Activated naive CD8-positive, alpha-beta T cell (primary cell): ENCODE data around the gene LGALS8.

Experiments
- H3K27ac Mint-ChIP-seq: one replicate; pipeline ENCODE4 v1.8.0; 2021; ENCODE audit warnings: mixed read lengths
- H3K27me3 Mint-ChIP-seq: one replicate; pipeline ENCODE4 v1.8.0; 2021; ENCODE audit warnings: mixed read lengths
- H3K36me3 Mint-ChIP-seq: one replicate; pipeline ENCODE4 v1.8.0; 2021; ENCODE audit warnings: mixed read lengths
- H3K4me1 Mint-ChIP-seq: one replicate; pipeline ENCODE4 v1.8.0; 2021; ENCODE audit warnings: low read depth, mixed read lengths
- H3K4me3 Mint-ChIP-seq: one replicate; pipeline ENCODE4 v1.8.0; 2021; ENCODE audit warnings: mild to moderate bottlenecking, mixed read lengths
- H3K9me3 Mint-ChIP-seq: one replicate; pipeline ENCODE4 v1.8.0; 2021; ENCODE audit warnings: low read depth, mixed read lengths

LGALS8 gene

DNA sequence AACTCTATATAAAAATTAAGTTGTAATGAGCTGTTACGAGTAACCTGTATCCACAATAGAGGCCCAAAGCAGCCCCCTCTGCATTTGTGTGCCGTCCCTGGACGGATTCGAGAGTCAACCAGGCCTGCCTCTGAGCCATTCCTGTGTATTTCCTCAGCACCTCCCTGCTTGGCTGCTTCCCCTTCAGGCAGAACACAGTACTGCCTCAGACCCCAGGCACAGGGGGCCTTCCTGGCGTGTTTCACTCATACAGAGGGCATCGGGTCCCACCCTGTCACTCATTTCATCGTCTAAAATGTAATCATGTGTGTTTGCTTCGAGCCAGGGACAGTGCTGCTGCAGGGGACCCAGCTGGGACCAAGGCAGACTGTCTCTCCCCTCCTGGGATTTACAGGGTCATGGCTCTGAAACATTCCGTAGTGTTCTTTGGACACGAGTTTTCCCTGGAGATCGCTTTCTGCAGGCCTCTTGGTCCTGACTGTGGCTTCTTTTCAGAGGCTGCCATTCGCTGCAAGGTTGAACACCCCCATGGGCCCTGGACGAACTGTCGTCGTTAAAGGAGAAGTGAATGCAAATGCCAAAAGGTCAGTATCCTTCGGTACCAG is 19.4 kb downstream of the LGALS8 start:
- Mint-ChIP-seq H3K27me3 (no peaks in the 10 kb centered on the region), H3K9me3 (no peaks in the 10 kb centered on the region), H3K36me3 (peaks cover 19% of the 10 kb centered on the region), H3K27ac (no peak overlapping the region), H3K4me3 (no peak overlapping the region), H3K4me1 (peaks cover 22% of the 10 kb centered on the region)

DNA sequence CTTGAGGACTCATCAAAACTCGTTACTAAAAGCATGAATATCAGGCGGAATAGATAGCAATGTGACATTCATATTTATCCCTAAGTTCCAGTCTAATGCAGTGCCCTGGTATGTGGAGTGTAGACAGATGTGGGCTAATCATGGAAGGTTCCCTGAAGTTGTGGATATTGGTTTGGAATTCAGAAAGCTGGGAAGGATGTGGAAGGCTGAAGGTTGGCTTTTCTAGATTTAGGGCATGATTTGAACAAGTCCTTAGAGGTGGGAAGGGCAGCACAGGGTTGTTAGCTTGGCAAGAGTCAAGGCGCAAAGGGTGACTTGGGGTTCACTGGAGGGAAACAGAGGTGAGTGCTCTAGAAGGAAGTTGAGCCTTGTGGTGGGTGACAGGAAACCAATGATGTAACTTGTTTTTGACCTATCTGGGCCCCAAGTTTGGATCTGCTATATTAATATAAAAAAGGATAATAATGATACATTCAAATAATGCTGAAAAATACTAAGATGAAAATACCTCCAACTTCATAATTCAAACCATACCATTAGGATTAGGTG is 21.9 kb downstream of the LGALS8 start:
- Mint-ChIP-seq H3K27me3 (no peaks in the 10 kb centered on the region), H3K9me3 (no peaks in the 10 kb centered on the region), H3K27ac (peak overlapping the region; percentile 89), H3K36me3 (peaks cover 17% of the 10 kb centered on the region), H3K4me3 (peak overlapping the region; percentile 9), H3K4me1 (peaks cover 22% of the 10 kb centered on the region)

DNA sequence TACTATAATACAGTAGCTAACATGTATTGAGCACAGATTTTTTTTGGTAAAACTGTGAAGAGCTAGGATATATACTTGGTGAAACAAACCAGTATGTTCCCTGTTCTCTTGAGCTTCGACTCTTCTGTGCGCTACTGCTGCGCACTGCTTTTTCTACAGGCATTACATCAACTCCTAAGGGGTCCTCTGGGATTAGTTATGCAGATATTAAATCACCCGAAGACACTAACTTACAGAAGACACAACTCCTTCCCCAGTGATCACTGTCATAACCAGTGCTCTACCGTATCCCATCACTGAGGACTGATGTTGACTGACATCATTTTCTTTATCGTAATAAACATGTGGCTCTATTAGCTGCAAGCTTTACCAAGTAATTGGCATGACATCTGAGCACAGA is 24.7 kb downstream of the LGALS8 start:
- Mint-ChIP-seq H3K36me3 (peaks cover 15% of the 10 kb centered on the region), H3K4me1 (peaks cover 24% of the 10 kb centered on the region), H3K27me3 (no peaks in the 10 kb centered on the region), H3K27ac (peak overlapping the region; percentile 58), H3K9me3 (no peaks in the 10 kb centered on the region), H3K4me3 (no peak overlapping the region)

DNA sequence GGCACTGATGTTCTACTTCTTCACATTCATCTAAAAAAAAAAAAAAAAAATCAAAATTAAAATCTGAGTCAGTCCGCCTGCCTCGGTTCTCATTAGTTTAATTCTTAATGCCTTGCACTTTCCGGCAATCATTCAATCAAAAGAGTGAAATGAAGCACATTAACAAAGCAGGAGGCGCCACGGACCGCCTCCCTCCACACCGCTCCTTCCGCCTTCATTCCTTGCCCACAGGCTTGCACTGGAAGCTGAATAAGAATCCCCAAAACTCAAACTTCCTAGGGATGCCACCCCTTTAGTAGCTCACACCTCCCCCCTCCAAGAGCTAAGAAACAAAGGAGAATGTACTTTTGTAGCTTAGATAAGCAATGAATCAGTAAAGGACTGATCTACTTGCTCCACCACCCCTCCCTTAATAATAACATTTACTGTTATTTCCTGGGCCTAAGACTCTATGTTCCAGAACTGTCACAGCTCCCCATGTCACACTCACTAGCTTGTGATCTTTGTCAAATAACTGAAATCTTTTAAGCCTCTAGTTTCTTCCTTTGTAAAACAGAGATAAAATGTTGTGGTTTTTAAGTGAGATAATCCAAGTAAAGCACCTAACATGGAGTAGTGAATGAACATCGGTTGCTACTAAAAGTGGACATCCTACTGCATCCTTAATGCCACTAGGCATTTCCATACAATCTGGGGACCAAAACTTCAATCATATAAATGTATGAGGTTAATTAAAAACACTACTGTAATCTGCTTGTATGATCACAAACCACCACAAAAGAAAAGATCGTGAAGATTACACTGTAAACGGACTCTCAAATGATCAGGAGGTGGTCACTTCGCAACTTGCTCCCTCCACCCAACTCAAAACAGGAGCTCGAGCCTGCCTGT is 27.4 kb downstream of the LGALS8 start:
- Mint-ChIP-seq H3K27ac (peak overlapping the region; percentile 72), H3K27me3 (no peaks in the 10 kb centered on the region), H3K9me3 (no peaks in the 10 kb centered on the region), H3K4me1 (peaks cover 9% of the 10 kb centered on the region), H3K36me3 (peaks cover 8% of the 10 kb centered on the region), H3K4me3 (no peak overlapping the region)

DNA sequence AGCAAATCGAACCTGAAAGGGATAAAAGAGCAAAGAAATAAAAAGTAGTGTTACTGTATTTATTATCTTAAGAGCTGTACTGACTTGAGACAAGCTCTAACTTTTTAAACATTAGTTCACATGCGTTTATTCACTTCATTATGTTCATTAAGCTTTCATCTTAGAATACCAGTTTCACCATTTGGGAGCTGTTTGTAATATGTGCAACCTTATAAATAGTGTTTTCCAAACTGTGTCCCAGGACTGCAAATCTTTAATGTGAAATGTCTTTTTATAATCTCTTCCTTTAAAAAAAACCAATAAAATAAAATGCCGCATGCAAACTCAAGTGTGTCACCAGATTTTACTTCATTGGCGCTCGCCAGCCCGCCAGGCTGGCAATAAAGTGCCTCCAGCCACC is 28.3 kb downstream of the LGALS8 start:
- Mint-ChIP-seq H3K27me3 (no peaks in the 10 kb centered on the region), H3K4me3 (no peak overlapping the region), H3K27ac (peak overlapping the region; percentile 0), H3K4me1 (peaks cover 2% of the 10 kb centered on the region), H3K9me3 (no peaks in the 10 kb centered on the region), H3K36me3 (peaks cover 5% of the 10 kb centered on the region)

DNA sequence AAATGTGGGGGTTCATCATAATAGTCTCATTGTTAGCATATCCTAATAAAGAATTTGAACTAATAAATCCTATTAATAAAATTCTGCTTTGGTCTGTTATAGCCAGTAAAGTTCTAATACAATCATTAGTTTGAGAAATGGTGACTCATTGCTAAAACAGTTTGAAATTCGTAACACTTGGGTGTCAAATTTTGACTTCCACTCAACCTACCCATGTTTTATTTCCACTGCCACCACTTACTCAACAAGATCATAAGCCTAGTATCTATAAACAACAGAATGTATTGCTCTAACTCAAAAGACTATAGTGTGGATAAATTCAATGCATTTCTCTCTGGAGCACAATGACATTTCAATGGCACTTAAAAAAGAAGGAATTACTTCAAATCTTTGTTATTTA is 29.1 kb downstream of the LGALS8 start:
- no peak overlapping the region for H3K4me3 Mint-ChIP-seq
- no peak overlapping the region for H3K27ac Mint-ChIP-seq
- peaks cover 2% of the 10 kb centered on the region for H3K4me1 Mint-ChIP-seq
- no peaks in the 10 kb centered on the region for H3K9me3 Mint-ChIP-seq
- H3K36me3 Mint-ChIP-seq: peaks cover 5% of the 10 kb centered on the region
- H3K27me3 Mint-ChIP-seq: no peaks in the 10 kb centered on the region

DNA sequence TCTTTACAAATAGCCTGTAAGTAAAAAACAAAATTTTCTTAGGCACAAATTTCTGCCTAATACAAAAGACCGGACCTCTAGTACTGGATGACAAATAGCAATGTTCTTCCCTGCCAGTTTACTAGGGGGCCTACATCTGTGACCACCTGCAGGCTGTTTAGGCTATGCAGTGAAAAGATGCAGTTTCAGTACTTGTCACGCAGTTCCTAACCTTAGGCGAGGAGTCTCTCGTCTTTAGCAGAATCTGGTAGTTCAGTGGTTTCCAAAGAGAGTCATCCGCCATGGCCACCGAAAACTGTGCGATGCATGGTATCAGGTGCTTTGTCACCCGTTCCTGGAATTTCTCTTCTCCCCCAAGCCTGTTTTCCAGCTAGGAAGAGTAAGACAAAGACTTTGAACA is 29.6 kb downstream of the LGALS8 start:
- Mint-ChIP-seq H3K4me1 (peaks cover 2% of the 10 kb centered on the region), H3K4me3 (no peak overlapping the region), H3K36me3 (peaks cover 5% of the 10 kb centered on the region), H3K27ac (no peak overlapping the region), H3K9me3 (no peaks in the 10 kb centered on the region), H3K27me3 (no peaks in the 10 kb centered on the region)

DNA sequence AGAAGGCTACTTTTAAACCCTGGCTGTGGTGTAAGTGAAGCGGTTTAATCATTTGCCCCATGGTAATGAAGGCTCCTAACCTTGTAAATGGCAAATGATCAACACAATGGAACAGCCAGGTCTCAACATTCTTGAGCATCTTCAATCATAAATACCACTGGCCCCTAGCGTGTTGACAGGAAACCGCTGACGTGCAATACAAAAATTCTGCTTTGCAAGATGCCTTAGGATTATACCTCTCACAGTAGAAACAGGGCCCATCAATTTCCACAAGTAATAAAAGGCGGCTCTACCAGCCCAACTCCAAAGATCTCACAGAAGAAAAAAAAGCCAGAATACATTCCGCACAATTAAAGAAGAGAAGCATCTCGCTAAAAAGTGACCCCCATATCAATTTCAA is 32.8 kb downstream of the LGALS8 start:
- H3K4me3 Mint-ChIP-seq: no peak overlapping the region
- no peaks in the 10 kb centered on the region for H3K9me3 Mint-ChIP-seq
- peaks cover 2% of the 10 kb centered on the region for H3K4me1 Mint-ChIP-seq
- peak overlapping the region; percentile 38 for H3K27ac Mint-ChIP-seq
- H3K36me3 Mint-ChIP-seq: peaks cover 5% of the 10 kb centered on the region
- H3K27me3 Mint-ChIP-seq: no peaks in the 10 kb centered on the region

DNA sequence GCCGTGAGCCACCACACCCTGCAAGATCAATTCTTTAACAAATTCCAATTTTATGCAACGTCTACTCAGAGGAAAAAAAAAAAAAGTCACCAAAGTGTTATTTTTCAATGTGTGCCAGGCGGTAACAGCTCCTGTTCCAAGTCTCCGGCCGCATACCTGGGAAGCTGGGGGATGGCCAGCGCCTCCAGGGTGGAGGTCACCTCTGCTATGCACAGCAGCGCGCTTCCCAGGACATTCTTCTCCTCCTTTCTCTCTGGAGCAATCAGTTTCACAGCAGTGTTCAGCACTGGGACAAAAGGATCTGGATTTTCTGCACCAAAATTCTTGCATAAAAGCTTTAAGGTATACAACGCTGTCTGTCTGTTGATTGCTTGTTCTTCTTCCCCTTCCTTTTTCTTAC is 34.3 kb downstream of the LGALS8 start:
- H3K9me3 Mint-ChIP-seq: no peaks in the 10 kb centered on the region
- H3K27me3 Mint-ChIP-seq: no peaks in the 10 kb centered on the region
- H3K4me3 Mint-ChIP-seq: no peak overlapping the region
- H3K4me1 Mint-ChIP-seq: no peaks in the 10 kb centered on the region
- H3K27ac Mint-ChIP-seq: no peak overlapping the region
- H3K36me3 Mint-ChIP-seq: peaks cover 8% of the 10 kb centered on the region

DNA sequence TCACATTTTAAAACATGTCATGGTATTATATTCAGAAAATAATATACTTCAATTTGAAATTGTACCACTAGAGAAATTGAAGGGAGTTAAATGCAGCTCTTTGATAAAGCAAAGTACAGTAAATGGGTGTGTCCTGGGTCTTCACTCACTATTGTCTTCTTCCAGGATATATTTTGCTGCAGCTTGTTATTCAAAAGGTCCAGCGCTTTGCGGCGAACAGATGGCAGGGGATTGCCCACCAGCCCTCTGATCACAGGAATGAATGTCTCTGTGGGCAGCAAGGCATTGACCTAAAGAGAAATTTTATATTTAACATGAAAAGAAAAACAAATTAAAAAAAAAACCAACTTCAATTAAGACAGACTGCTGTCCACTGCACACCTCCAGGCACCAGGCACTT is 35.1 kb downstream of the LGALS8 start:
- peaks cover 8% of the 10 kb centered on the region for H3K36me3 Mint-ChIP-seq

DNA sequence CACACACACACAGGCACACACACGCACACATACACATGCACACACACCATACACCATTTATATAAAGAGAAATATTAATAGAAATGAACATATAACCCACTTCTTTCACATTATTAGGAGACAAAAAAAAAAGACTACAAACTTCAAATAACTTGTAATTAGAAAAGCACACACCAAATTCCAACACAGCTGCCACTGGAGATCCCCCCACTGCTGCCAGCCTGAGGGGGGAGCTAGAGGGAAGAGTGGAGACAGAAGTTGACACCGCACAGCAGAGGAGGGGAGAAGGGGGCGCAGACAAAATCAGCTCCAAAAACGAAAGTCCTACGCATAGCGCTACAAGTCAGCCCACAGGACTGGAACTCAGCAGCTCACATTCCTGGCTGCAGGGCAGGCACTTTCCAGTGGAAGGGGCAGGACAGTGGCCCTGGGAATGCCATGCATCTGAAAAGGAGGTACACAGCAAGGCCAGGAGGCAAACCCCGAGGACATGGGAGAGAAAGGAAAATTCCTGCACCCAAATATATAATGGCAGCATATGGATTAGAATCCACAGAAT is 36.5 kb downstream of the LGALS8 start:
- Mint-ChIP-seq H3K36me3 (peaks cover 7% of the 10 kb centered on the region), H3K27ac (peak overlapping the region; percentile 1), H3K4me3 (no peak overlapping the region), H3K27me3 (no peaks in the 10 kb centered on the region), H3K9me3 (no peaks in the 10 kb centered on the region), H3K4me1 (no peaks in the 10 kb centered on the region)

More for the DNA sequence above, 35.1 kb downstream of the LGALS8 start:
- Mint-ChIP-seq H3K9me3 (no peaks in the 10 kb centered on the region), H3K27me3 (no peaks in the 10 kb centered on the region), H3K4me1 (no peaks in the 10 kb centered on the region), H3K27ac (no peak overlapping the region), H3K4me3 (no peak overlapping the region)

DNA sequence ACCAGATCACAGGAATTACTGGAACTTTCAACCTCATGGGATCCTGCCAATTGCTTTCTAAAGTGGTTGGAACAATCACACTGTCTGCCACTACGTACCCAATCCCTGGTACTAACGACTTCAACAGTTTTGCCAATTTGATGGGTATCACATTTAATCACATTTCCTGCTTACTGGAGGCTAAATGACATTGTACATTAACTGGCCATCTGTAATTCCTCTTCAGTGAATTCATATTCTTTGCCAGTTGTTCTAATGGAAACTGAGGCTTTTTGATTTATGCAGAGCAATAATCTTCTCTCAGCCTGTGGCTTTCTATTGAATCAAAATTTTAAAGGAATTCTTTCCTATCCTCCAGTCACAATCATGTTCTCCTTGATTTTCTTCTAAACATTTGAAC is 38.2 kb downstream of the LGALS8 start:
- peaks cover 3% of the 10 kb centered on the region for H3K36me3 Mint-ChIP-seq
- H3K9me3 Mint-ChIP-seq: no peaks in the 10 kb centered on the region
- no peak overlapping the region for H3K27ac Mint-ChIP-seq
- H3K27me3 Mint-ChIP-seq: no peaks in the 10 kb centered on the region
- no peak overlapping the region for H3K4me3 Mint-ChIP-seq
- no peaks in the 10 kb centered on the region for H3K4me1 Mint-ChIP-seq

DNA sequence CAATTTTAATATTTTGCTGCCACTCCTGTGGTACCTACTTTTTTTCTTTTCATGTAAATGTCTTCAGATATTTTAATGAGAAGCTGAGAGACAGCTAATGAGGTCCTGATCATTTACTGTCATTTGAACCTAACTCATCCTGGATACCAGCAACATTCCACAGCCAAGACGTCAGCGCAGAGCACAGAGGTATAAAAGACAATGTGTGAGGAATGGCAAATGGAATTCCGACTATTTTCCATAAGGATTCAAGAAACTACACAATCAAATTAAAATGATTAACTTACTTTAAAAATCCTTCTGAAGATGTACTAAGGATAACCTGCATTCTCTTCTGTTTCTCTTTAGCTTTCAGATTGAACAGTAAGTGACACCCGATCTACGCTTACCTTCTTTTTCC is 41.7 kb downstream of the LGALS8 start:
- Mint-ChIP-seq H3K27me3 (no peaks in the 10 kb centered on the region), H3K9me3 (no peaks in the 10 kb centered on the region), H3K4me3 (no peak overlapping the region), H3K36me3 (peaks cover 3% of the 10 kb centered on the region), H3K4me1 (no peaks in the 10 kb centered on the region), H3K27ac (no peak overlapping the region)

DNA sequence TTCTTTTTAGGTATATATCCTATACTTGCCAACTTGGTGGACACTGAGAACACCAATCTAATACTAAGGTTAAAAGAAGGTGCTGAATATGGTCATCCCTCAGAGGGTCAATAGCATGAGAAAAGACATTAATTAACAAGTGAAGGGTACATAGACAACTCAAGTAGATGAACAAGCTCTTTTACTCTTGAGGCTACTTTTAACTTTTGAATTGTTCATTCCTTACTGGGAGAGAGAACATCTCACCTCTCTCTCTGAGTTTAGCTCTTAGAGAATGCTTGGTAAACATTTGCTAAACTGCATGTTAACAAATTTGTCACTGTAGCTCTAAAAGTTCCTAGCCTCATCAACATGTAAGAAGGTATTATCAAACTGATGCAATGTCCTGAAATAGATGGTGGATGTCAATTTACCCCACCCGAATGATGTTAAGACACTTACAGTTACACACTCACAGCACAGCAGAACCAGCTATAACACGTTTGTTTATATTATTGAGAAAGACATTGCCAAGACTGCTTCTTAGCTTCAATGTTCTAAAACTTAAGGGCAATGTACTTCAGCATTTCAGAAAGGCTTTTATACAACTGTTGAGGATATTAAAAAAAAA is 44.6 kb downstream of the LGALS8 start:
- Mint-ChIP-seq H3K4me3 (no peak overlapping the region), H3K27me3 (no peaks in the 10 kb centered on the region), H3K36me3 (no peaks in the 10 kb centered on the region), H3K9me3 (no peaks in the 10 kb centered on the region), H3K4me1 (no peaks in the 10 kb centered on the region), H3K27ac (no peak overlapping the region)

DNA sequence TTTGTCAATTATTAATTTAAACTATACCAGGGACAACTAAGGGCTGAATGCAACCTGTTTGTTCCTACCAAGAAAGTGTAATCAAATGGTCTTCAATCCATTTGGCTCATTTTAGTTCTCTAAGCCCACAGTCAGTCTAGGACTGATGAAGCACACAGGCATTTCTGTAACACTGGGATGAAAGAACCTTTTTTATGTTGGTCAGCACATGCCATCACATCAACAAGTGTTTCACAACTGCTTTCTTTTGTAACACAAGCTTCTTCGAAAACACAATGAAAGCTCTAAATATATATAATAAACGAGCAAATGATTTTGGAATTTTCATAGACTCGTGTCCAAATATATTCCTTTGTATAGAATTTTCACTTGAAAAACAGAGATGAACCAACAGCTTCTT is 51.7 kb downstream of the LGALS8 start:
- H3K4me1 Mint-ChIP-seq: no peaks in the 10 kb centered on the region
- H3K36me3 Mint-ChIP-seq: peaks cover 8% of the 10 kb centered on the region
- no peak overlapping the region for H3K4me3 Mint-ChIP-seq
- H3K9me3 Mint-ChIP-seq: no peaks in the 10 kb centered on the region
- no peak overlapping the region for H3K27ac Mint-ChIP-seq
- H3K27me3 Mint-ChIP-seq: no peaks in the 10 kb centered on the region
